IPS-18a (cell line): ENCODE data around the gene POMGNT1.

ENCODE experiments used
- H3K27ac ChIP-seq: one replicate; pipeline ENCODE4 v1.5.1; 2013; ENCODE audit warnings: low read length
- H3K27me3 ChIP-seq: one replicate; pipeline ENCODE4 v1.6.1; 2013; ENCODE audit warnings: mild to moderate bottlenecking, low read length; ENCODE audit not compliant: control insufficient read depth, insufficient read depth
- H3K36me3 ChIP-seq: one replicate; pipeline ENCODE4 v1.6.1; 2013; ENCODE audit warnings: low read depth, low read length; ENCODE audit not compliant: control insufficient read depth
- H3K4me1 ChIP-seq: one replicate; pipeline ENCODE4 v1.6.1; 2013; ENCODE audit warnings: low read depth, low read length; ENCODE audit not compliant: control insufficient read depth
- H3K4me3 ChIP-seq: one replicate; pipeline ENCODE4 v1.5.1; 2013; ENCODE audit warnings: low read length
- H3K9ac ChIP-seq: one replicate; pipeline ENCODE4 v1.6.1; 2013; ENCODE audit warnings: mild to moderate bottlenecking, low read length, moderate library complexity
- H3K9me3 ChIP-seq: one replicate; pipeline ENCODE4 v1.6.1; 2013; ENCODE audit warnings: low read depth, low read length; ENCODE audit not compliant: control insufficient read depth

Gene POMGNT1

DNA sequence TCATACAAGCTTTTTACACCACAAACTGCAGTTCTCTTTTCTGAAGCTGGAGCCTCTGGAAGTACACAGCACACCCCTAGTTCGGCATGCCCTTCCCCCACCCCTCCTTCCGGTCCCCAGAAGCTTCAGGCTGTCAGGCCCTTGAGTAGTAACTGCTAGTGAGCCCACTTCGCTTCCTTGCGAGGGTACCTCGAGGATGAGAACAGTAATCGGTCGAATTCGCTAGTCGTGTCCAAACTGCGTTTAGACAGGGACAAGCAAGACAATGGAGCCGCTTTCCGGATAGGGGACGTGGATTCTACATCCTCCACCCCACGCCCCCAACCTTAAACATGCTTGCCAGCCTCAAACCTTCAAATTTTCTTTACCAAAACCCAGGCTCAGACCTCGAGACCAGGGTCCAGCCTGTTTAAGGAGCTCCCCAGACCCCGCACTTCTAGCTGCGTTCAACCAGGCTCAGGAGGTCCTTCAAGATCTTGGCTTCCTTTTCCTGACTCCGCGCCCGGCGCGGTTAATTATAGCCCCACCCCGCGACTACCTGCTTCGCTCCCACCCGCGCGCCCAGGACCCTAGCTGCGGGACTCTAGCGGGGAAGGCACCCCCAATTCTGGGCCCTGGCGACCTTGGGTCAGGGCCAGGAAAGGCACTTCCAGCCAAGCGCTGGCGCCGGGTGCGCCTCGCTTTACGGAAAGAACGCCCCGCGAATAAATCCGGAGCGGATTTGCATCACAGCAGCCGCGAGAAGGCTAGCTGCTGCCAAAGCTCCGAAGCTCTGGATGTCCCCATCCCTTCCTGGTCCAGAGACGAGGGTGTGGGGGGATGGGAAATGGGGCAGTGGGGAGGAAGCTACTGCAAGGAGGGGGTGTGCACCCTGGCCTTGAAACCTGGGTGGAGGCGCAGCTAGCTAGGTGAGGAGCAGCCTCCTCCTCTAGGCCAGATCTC is 31.4 kb downstream of the POMGNT1 start:
- Histone ChIP-seq H3K4me1 (peaks cover 6% of the 10 kb centered on the region), H3K9ac (no peak overlapping the region), H3K9me3 (no peaks in the 10 kb centered on the region), H3K27ac (no peak overlapping the region), H3K27me3 (peaks cover 12% of the 10 kb centered on the region), H3K4me3 (no peak overlapping the region), H3K36me3 (no peaks in the 10 kb centered on the region)

DNA sequence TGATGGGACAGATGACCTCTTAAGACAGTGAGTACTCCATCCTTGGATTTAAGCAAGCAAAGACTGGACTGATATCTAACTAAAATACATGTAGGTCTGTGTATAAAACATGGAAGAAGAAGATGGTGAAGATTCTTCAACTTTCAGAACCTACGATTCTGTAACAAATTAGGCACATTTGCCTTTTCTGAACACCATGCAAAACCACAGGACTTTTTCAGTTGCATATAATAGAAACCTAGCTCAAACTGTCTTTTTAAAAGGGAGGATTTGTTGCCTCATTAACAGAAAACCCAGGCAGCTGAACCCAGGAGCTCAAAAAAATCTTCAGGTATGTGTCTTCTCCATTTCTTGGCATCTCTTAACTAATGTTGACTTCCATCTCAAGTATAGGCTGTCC is 38.0 kb downstream of the POMGNT1 start:
- no peaks in the 10 kb centered on the region for H3K36me3 ChIP-seq
- no peaks in the 10 kb centered on the region for H3K4me1 ChIP-seq
- no peak overlapping the region for H3K4me3 ChIP-seq
- H3K27me3 ChIP-seq, result no peaks in the 10 kb centered on the region
- no peak overlapping the region for H3K9ac ChIP-seq
- no peak overlapping the region for H3K27ac ChIP-seq
- H3K9me3 ChIP-seq, result no peaks in the 10 kb centered on the region

DNA sequence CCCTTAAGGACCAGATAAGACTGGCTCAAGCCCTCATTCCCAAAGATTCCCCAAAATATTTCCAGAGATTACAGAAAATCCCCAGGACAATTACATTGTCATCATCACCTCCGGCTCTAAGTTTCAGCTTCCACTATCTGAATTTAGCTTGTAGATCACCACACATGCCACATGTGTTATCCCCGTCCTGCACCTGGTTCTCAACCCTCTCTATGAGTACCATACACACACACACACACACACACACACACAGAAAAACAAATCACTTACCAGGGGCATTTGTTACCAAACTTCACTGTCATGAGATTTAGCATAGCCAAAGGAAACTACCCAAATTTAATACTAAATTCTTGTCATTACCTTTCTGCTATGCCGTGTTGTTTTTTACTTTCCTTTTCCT is 38.7 kb downstream of the POMGNT1 start:
- no peak overlapping the region for H3K27ac ChIP-seq
- no peaks in the 10 kb centered on the region for H3K36me3 ChIP-seq
- no peak overlapping the region for H3K4me3 ChIP-seq
- H3K4me1 ChIP-seq, result no peaks in the 10 kb centered on the region
- H3K9me3 ChIP-seq, result no peaks in the 10 kb centered on the region
- H3K27me3 ChIP-seq, result no peaks in the 10 kb centered on the region
- no peak overlapping the region for H3K9ac ChIP-seq

DNA sequence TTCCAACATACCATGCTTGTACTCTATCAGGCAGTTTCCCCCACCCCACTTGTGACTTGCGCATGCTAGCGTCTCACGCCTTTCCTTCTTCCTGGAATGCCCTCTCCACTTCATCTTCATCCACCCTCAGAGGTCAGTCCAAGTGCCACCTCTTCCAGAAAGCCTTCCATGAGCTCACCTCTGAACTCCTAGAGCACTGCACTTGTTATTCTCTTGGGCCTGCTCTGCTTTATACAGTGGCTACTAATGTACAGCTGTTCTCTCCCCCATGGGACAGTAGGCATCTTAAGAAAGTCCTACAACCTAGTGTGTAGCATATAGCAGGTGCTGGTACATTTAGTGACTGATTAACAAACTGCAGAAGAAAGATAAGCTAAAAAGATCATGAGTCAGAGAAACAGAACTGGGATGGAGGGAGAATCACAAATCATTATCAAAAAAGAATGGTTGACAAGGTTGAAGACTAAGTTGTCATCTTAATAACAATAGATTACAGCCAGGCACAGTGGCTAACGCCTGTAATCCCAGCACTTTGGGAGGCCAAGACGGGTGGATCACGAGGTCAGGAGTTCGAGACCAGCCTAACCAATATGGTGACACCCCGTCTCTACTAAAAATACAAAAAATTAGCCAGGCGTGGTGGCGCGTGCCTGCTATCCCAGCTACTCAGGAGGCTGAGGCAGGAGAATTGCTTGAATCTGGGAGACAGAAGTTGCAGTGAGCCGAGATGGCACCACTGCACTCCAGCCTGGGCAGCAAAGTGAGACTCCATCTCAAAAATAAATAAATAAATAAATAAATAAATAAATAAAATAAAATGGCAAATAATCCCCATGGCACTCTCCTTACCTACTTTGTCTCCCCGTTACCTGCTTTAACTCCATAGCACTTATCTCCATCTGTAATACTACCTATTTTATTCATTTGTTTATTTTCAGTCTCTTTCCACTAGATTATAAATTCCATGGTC is 39.6 kb downstream of the POMGNT1 start:
- no peak overlapping the region for H3K9ac ChIP-seq
- H3K4me1 ChIP-seq, result no peaks in the 10 kb centered on the region
- no peaks in the 10 kb centered on the region for H3K27me3 ChIP-seq
- no peak overlapping the region for H3K4me3 ChIP-seq
- H3K27ac ChIP-seq, result no peak overlapping the region
- no peaks in the 10 kb centered on the region for H3K9me3 ChIP-seq
- H3K36me3 ChIP-seq, result no peaks in the 10 kb centered on the region

DNA sequence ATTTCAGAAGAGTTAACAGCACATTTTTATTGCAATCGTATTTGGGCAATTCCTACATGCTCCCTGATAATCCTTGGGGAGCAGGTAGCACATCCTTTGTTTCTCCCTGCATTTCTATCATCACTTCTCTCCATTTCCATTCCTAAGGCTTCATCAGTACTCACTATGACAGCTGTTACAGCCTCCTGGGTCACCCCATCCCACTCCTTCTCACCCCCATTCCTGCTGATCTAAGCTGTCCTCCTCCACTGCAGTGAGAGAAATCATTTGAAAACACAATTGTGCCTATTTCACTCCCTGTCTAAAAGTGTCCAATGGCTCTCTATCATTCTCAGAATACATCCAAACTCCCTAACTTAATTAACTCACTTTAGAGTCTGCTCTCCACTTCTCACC is 40.3 kb downstream of the POMGNT1 start:
- Histone ChIP-seq H3K27me3 (no peaks in the 10 kb centered on the region), H3K36me3 (no peaks in the 10 kb centered on the region), H3K27ac (no peak overlapping the region), H3K9me3 (no peaks in the 10 kb centered on the region), H3K4me3 (no peak overlapping the region), H3K9ac (no peak overlapping the region), H3K4me1 (no peaks in the 10 kb centered on the region)

DNA sequence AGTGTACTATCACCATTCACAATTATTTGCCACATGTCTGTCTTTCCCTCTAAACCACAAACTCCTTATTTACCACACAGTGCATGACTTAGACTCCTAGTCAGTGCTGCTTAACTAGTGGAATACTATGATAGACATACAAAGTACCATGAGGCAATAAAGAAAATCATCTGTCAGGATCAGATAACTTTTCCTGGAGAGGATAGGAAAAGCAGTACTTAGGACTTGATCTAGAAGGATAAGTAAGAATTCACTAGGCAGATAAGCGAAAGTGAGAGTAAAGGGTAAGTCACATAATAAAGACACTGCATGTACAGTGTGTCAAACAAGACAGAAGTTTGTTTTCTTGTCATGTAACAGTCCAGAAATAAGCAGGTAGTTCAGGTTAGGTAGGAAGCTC is 44.5 kb downstream of the POMGNT1 start:
- no peaks in the 10 kb centered on the region for H3K9me3 ChIP-seq
- H3K4me1 ChIP-seq, result no peaks in the 10 kb centered on the region
- no peak overlapping the region for H3K27ac ChIP-seq
- H3K36me3 ChIP-seq, result no peaks in the 10 kb centered on the region
- H3K9ac ChIP-seq, result no peak overlapping the region
- no peaks in the 10 kb centered on the region for H3K27me3 ChIP-seq
- no peak overlapping the region for H3K4me3 ChIP-seq

DNA sequence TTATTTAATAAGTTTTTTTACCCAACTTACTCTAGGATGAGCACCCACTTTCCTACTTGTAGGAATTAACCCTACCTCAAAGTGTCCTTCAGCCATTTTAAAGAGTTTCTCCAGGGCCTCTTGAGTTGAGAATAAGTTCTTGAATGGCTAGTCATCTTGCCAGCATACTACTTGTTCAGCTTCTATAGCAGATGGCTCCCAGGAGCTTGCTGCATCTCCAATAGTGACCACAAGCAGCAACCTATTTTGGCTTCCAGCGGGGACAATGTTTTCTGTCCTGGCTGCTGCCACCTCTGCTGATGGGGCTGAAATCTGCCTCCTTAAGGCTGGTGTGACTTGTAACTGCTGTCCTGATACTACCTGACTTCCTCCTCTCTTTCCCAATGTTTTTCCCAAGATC is 45.0 kb downstream of the POMGNT1 start:
- H3K9me3 ChIP-seq, result no peaks in the 10 kb centered on the region

DNA sequence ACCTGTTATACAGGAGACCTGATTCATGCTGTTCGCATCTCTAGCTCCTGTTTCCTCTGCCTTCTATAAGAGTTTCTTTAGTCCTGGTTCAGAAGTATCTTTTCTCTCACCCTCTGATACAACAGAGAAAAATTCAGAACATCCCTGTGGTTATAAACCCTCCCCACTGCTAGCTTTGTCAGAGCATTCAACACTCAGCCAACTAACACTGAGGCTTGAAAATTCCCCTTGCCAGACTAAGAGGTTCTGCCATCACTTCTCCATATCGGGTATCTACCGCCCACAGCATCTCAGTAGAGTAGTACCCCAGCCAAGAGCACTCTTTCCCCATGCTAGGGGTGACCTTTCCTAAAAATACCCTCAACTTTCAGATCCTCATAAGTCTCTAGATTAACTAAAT is 46.2 kb downstream of the POMGNT1 start:
- no peaks in the 10 kb centered on the region for H3K36me3 ChIP-seq
- no peaks in the 10 kb centered on the region for H3K4me1 ChIP-seq
- no peaks in the 10 kb centered on the region for H3K27me3 ChIP-seq
- no peak overlapping the region for H3K9ac ChIP-seq
- H3K9me3 ChIP-seq, result no peaks in the 10 kb centered on the region
- no peak overlapping the region for H3K27ac ChIP-seq
- no peak overlapping the region for H3K4me3 ChIP-seq

More for the DNA sequence above, 45.0 kb downstream of the POMGNT1 start:
- Histone ChIP-seq H3K4me1 (no peaks in the 10 kb centered on the region), H3K4me3 (no peak overlapping the region), H3K27ac (no peak overlapping the region), H3K27me3 (no peaks in the 10 kb centered on the region), H3K36me3 (no peaks in the 10 kb centered on the region), H3K9ac (no peak overlapping the region)

DNA sequence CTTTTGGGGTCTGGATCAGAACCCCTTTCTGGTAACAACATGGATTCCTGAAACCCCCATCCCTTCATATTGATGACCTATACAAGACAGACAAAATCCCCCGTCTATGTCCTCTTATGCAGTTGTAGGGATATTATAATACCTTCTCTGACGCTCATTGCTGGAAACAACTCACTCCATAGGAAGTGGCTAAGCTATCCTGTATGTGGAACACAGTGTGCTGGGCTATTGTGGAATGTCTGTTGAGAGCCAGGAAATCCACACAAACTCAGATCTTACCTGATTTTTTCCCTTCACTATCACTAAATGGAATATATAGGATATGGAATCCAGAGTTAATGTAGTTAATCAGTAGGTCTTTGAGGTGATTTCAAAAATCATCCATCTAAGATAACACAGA is 48.1 kb downstream of the POMGNT1 start:
- Histone ChIP-seq H3K36me3 (no peaks in the 10 kb centered on the region), H3K4me1 (no peaks in the 10 kb centered on the region), H3K9ac (no peak overlapping the region), H3K9me3 (no peaks in the 10 kb centered on the region), H3K27ac (no peak overlapping the region), H3K4me3 (no peak overlapping the region), H3K27me3 (no peaks in the 10 kb centered on the region)

DNA sequence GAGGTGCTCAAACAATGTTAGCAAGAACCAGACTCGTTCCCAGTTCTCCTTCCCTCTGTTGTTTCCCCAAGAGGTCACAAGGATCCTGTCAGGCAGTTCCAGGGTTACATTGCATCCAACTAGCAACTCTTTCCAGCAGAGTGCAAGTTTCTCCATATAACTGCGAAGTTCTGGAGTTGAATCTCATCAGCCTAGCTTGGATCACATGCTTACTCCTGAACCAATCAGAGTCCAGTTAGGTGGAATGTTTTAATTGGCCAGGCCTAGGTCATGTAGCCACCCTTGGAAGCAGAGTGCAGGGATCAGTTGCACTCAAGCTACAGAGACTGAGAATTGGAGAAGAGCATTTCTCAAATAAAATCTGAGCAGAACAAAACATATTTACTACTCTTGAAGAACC is 49.9 kb downstream of the POMGNT1 start:
- H3K27me3 ChIP-seq, result no peaks in the 10 kb centered on the region
- no peaks in the 10 kb centered on the region for H3K36me3 ChIP-seq
- H3K4me3 ChIP-seq, result no peak overlapping the region
- H3K9me3 ChIP-seq, result no peaks in the 10 kb centered on the region
- no peak overlapping the region for H3K27ac ChIP-seq
- H3K9ac ChIP-seq, result no peak overlapping the region
- no peaks in the 10 kb centered on the region for H3K4me1 ChIP-seq
